Gastroesophageal sphincter (tissue), 3 donors: Measurements from ENCODE around the gene FGF1.

ENCODE experiments used
- POLR2A ChIP-seq, 2 donors: fragments of 450-650 bp; IDR thresholded peaks; one replicate each; pipeline ENCODE4 v1.6.1; 2017; ENCODE audit warnings: antibody characterized with exemption in 2 of 2, mild to moderate bottlenecking in 2 of 2, moderate library complexity in 1 of 2
- TF ChIP-seq, protein P1 (sequence below), 4 experiments: fragments of 200-600 bp in 2 of 4; fragments of 450-650 bp in 2 of 4; sonication (generic) in 1 of 4; IDR thresholded peaks; one replicate each; pipeline ENCODE4 v1.5.1; 2017 to 2019; ENCODE audit warnings: antibody characterized with exemption in 4 of 4, mild to moderate bottlenecking in 2 of 4, moderate library complexity in 2 of 4

DNA sequence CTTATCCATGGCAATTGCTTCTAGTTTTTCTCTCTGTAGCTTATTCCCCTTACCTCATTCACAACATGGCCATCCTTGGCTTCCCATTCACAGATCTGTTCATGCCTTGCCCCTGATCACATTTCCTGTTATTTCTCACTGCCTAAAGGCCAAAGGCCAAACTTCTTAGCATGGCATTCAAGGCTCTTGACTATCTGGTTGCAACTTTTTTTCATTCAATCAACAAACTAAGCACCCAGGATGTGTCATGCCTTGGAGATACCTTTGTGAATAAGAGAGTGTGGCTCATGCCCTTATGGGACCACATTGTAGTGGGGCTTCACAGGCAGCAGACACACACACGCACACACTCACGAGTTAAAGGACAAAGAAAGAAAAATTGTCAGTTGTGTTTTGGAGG lies 27.6 kb downstream of the FGF1 start:
- TF ChIP-seq, protein P1, sequence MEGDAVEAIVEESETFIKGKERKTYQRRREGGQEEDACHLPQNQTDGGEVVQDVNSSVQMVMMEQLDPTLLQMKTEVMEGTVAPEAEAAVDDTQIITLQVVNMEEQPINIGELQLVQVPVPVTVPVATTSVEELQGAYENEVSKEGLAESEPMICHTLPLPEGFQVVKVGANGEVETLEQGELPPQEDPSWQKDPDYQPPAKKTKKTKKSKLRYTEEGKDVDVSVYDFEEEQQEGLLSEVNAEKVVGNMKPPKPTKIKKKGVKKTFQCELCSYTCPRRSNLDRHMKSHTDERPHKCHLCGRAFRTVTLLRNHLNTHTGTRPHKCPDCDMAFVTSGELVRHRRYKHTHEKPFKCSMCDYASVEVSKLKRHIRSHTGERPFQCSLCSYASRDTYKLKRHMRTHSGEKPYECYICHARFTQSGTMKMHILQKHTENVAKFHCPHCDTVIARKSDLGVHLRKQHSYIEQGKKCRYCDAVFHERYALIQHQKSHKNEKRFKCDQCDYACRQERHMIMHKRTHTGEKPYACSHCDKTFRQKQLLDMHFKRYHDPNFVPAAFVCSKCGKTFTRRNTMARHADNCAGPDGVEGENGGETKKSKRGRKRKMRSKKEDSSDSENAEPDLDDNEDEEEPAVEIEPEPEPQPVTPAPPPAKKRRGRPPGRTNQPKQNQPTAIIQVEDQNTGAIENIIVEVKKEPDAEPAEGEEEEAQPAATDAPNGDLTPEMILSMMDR (IDR thresholded peaks at IDR 0.05) = no peak
- no peak for TF ChIP-seq POLR2A (IDR thresholded peaks at IDR 0.05)
